ENCODE measurements around the gene NDE1.

The NDE1 gene

GRCh38 chr16:15736529-15736928 is 86.5 kb downstream of the NDE1 start:
- Histone ChIP-seq H3K4me3 (ENCODE audit: low read depth in 1 of 2, low read length in 1 of 2) (no peak overlapping the region), H3K27me3 (no peaks in the 10 kb centered on the region), H3K9me3 (no peaks in the 10 kb centered on the region), H3K36me3 (peaks cover 64% of the 10 kb centered on the region), H3K4me1 (ENCODE audit: control insufficient read depth in 1 of 2, insufficient read depth in 1 of 2, low read depth in 1 of 2, low read length in 1 of 2) (no peaks in the 10 kb centered on the region), H3K27ac (no peak overlapping the region)
- TF ChIP-seq CTCF (IDR thresholded peaks at IDR 0.05): no peak

GRCh38 chr16:15737140-15737644 is 87.1 kb downstream of the NDE1 start:
- Histone ChIP-seq H3K36me3 (peaks cover 64% of the 10 kb centered on the region), H3K27ac (no peak overlapping the region), H3K4me1 (ENCODE audit: control insufficient read depth in 1 of 2, insufficient read depth in 1 of 2, low read depth in 1 of 2, low read length in 1 of 2) (no peaks in the 10 kb centered on the region), H3K27me3 (no peaks in the 10 kb centered on the region), H3K9me3 (no peaks in the 10 kb centered on the region), H3K4me3 (ENCODE audit: low read depth in 1 of 2, low read length in 1 of 2) (no peak overlapping the region)
- no peak for TF ChIP-seq CTCF (IDR thresholded peaks at IDR 0.05)

- Histone ChIP-seq H3K27ac (no peak overlapping the region), H3K4me3 (ENCODE audit: low read depth in 1 of 2, low read length in 1 of 2) (no peak overlapping the region)
Observed at GRCh38 chr16:15739464-15739863, 89.4 kb downstream of the NDE1 start.

GRCh38 chr16:15739950-15740349 is 89.9 kb downstream of the NDE1 start:
- TF ChIP-seq CTCF (IDR thresholded peaks at IDR 0.05): no peak
- Histone ChIP-seq H3K27ac (no peak overlapping the region), H3K27me3 (no peaks in the 10 kb centered on the region), H3K36me3 (peaks cover 52% of the 10 kb centered on the region), H3K4me1 (ENCODE audit: control insufficient read depth in 1 of 2, insufficient read depth in 1 of 2, low read depth in 1 of 2, low read length in 1 of 2) (no peaks in the 10 kb centered on the region), H3K9me3 (no peaks in the 10 kb centered on the region), H3K4me3 (ENCODE audit: low read depth in 1 of 2, low read length in 1 of 2) (no peak overlapping the region)

More at GRCh38 chr16:15739464-15739863, 89.4 kb downstream of the NDE1 start:
- TF ChIP-seq CTCF (IDR thresholded peaks at IDR 0.05): no peak
- Histone ChIP-seq H3K36me3 (peaks cover 57% of the 10 kb centered on the region), H3K9me3 (no peaks in the 10 kb centered on the region), H3K27me3 (no peaks in the 10 kb centered on the region), H3K4me1 (ENCODE audit: control insufficient read depth in 1 of 2, insufficient read depth in 1 of 2, low read depth in 1 of 2, low read length in 1 of 2) (no peaks in the 10 kb centered on the region)

- no peak for TF ChIP-seq CTCF (IDR thresholded peaks at IDR 0.05)
- Histone ChIP-seq H3K27ac (no peak overlapping the region), H3K36me3 (peaks cover 38% of the 10 kb centered on the region), H3K9me3 (no peaks in the 10 kb centered on the region), H3K4me1 (ENCODE audit: control insufficient read depth in 1 of 2, insufficient read depth in 1 of 2, low read depth in 1 of 2, low read length in 1 of 2) (no peaks in the 10 kb centered on the region), H3K4me3 (ENCODE audit: low read depth in 1 of 2, low read length in 1 of 2) (no peak overlapping the region), H3K27me3 (no peaks in the 10 kb centered on the region)
Observed at GRCh38 chr16:15741207-15741871, 91.3 kb downstream of the NDE1 start.
